Endodermal cell (in vitro differentiated cells): ENCODE data around the gene ROS1. TPM values are rescaled to one million over a fixed set of nuclear protein-coding genes. Genes with fewer than 3 reads are reported as not detected.
A peak's percentile ranks its signal among the peaks of the same experiment; 100 is the strongest.

Experiments used
- DNase-seq: peaks from one replicate; pipeline ENCODE4 v3.0.0-alpha.2; 2017
- H3K27ac ChIP-seq: 2 replicates; pipeline ENCODE4 v1.5.1; 2013; ENCODE audit warnings: mild to moderate bottlenecking, low read depth, low read length, moderate library complexity
- H3K27me3 ChIP-seq: 2 replicates; pipeline ENCODE4 v1.6.1; 2013; ENCODE audit warnings: mild to moderate bottlenecking, low read length, moderate library complexity; ENCODE audit not compliant: insufficient read depth, control insufficient read depth, poor library complexity, severe bottlenecking
- H3K36me3 ChIP-seq: 2 replicates; pipeline ENCODE4 v1.7.0; 2013; ENCODE audit warnings: mild to moderate bottlenecking, low read length, moderate library complexity; ENCODE audit not compliant: control insufficient read depth, insufficient read depth
- H3K4me1 ChIP-seq: one replicate; pipeline ENCODE4 v1.7.0; 2013; ENCODE audit warnings: low read length; ENCODE audit not compliant: control insufficient read depth, insufficient read depth
- H3K4me3 ChIP-seq: 2 replicates; pipeline ENCODE4 v1.5.1; 2013; ENCODE audit warnings: mild to moderate bottlenecking, low read length, moderate library complexity
- H3K9ac ChIP-seq: 2 replicates; pipeline ENCODE4 v1.6.1; 2013; ENCODE audit warnings: mild to moderate bottlenecking, low read length, moderate library complexity; ENCODE audit not compliant: poor library complexity, severe bottlenecking; ENCODE audit errors: extremely low read depth
- H3K9me3 ChIP-seq: 2 replicates; pipeline ENCODE4 v1.6.1; 2013; ENCODE audit warnings: mild to moderate bottlenecking, low read length, moderate library complexity; ENCODE audit not compliant: control insufficient read depth
- H3K27ac Mint-ChIP-seq: 2 replicates; pipeline ENCODE4 v1.8.0; 2020; ENCODE audit warnings: mixed read lengths
- H3K27me3 Mint-ChIP-seq: 2 replicates; pipeline ENCODE4 v1.8.0; 2021; ENCODE audit warnings: mild to moderate bottlenecking, mixed read lengths; ENCODE audit not compliant: insufficient read depth
- H3K36me3 Mint-ChIP-seq: 2 replicates; pipeline ENCODE4 v1.8.0; 2020; ENCODE audit warnings: low read depth, mixed read lengths
- H3K4me1 Mint-ChIP-seq: 2 replicates; pipeline ENCODE4 v1.8.0; 2020; ENCODE audit warnings: mixed read lengths
- H3K4me3 Mint-ChIP-seq: 2 replicates; pipeline ENCODE4 v1.8.0; 2020; ENCODE audit warnings: mild to moderate bottlenecking, moderate library complexity, mixed read lengths
- H3K9me3 Mint-ChIP-seq: 2 replicates; pipeline ENCODE4 v1.8.0; 2020; ENCODE audit warnings: mild to moderate bottlenecking, mixed read lengths
- WGBS, 2 experiments: methylation state at CpG; one replicate each; pipeline versions ENCODE4 v1.1.5 to v1.1.7; 2013; ENCODE audit warnings: missing lambda C conversion rate in 2 of 2, mixed read lengths in 1 of 2; ENCODE audit not compliant: insufficient coverage in 1 of 2, insufficient read length in 1 of 2; 5-methylcytosine and 5-hydroxymethylcytosine counted together
- total RNA-seq, 2 donors: library from RNA; stranded (reverse); fragmentation: NEBNext Ultra II Directional in 1 of 2; extraction: Animal tissue kit (Norgen Biotek cat#: 25700) in 1 of 2; gene quantifications; 2 replicates in 1 of 2; 3 replicates in 1 of 2; pipeline ENCODE4 v1.2.1, GENCODE V29; 2021
- TF ChIP-seq, protein P1 (sequence below): fragments of 200-600 bp; sonication (generic); conservative IDR thresholded peaks from 2 replicates; pipeline ENCODE4 v1.5.0; 2021; ENCODE audit warnings: antibody characterized with exemption, mild to moderate bottlenecking

The ROS1 gene
- total RNA-seq, 2 donors from 2014 or later, result not detected

DNA sequence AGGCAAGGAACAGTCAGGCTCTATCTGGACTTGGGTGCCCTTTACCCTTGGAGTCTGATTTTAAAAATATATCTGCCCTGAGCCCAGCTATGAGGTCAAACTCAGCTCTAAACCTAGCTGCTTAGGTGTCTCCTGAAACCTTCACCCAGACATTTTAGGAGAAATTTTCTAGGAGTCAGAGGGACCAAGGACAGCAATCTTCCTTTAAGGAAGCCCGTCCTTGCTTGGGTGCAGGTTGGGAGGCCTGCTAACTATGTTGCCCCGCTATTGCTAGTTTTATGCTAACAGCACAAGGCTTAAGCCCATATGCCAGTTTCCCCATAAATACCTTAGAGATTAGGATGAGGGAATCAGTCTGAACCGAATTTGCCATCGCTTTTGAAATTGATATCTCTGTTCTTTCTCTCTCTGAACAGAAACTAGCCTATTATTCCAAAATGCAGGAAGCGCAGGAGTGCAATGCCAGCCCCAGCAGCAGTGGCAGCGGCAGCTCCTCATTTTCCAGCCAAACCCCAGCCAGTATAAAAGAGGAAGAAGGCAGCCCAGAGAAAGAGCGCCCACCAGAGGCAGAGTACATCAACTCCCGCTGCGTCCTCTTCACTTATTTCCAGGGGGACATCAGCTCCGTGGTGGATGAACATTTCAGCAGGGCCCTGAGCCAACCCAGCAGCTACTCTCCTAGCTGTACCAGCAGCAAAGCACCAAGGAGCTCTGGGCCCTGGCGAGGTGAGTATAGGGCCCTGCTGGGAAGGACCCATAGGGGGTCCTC, 157.8 kb downstream of the ROS1 start:
- H3K27me3 Mint-ChIP-seq, result peaks cover 97% of the 10 kb centered on the region

DNA sequence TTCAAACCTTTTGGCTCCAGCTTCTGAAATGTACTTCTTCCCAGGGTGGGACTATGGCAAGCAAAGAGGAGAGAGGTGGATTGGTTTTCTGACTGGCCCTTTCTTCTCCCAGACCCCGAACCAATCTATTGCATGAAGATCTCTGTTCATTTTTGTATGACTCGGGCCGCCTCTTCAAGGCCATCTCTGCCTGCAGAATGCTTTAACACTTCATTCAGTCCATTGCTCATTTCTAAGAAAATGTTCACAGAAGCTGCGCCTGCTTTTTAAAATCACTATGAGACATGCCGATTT, 158.7 kb downstream of the ROS1 start:
- Mint-ChIP-seq H3K36me3 (no peaks in the 10 kb centered on the region), H3K27ac (no peak overlapping the region), H3K4me3 (no peak overlapping the region), H3K27me3 (peaks cover 97% of the 10 kb centered on the region), H3K9me3 (no peaks in the 10 kb centered on the region), H3K4me1 (peaks cover 18% of the 10 kb centered on the region)
- Histone ChIP-seq H3K9ac (no peak overlapping the region), H3K4me1 (no peaks in the 10 kb centered on the region), H3K4me3 (no peak overlapping the region), H3K27me3 (peaks cover 99% of the 10 kb centered on the region), H3K9me3 (no peaks in the 10 kb centered on the region), H3K27ac (no peak overlapping the region), H3K36me3 (no peaks in the 10 kb centered on the region)
- WGBS, 2 experiments, result 66 to 75% methylated on average over 4 to 5 of the region's 5 CpGs
- DNase-seq, result no peak
- TF ChIP-seq, protein P1, sequence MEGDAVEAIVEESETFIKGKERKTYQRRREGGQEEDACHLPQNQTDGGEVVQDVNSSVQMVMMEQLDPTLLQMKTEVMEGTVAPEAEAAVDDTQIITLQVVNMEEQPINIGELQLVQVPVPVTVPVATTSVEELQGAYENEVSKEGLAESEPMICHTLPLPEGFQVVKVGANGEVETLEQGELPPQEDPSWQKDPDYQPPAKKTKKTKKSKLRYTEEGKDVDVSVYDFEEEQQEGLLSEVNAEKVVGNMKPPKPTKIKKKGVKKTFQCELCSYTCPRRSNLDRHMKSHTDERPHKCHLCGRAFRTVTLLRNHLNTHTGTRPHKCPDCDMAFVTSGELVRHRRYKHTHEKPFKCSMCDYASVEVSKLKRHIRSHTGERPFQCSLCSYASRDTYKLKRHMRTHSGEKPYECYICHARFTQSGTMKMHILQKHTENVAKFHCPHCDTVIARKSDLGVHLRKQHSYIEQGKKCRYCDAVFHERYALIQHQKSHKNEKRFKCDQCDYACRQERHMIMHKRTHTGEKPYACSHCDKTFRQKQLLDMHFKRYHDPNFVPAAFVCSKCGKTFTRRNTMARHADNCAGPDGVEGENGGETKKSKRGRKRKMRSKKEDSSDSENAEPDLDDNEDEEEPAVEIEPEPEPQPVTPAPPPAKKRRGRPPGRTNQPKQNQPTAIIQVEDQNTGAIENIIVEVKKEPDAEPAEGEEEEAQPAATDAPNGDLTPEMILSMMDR, result no peak

More for the DNA sequence above, 157.8 kb downstream of the ROS1 start:
- peaks cover 99% of the 10 kb centered on the region for H3K27me3 ChIP-seq
- H3K27ac Mint-ChIP-seq, result no peak overlapping the region
- H3K36me3 Mint-ChIP-seq, result no peaks in the 10 kb centered on the region
- WGBS, 2 experiments, result 17 to 18% methylated on average over 6 to 11 of the region's 11 CpGs
- TF ChIP-seq, protein P1, result peak; percentile 85
- H3K36me3 ChIP-seq, result no peaks in the 10 kb centered on the region
- peak; percentile 90 for DNase-seq
- no peak overlapping the region for H3K27ac ChIP-seq
- no peak overlapping the region for H3K4me3 ChIP-seq
- no peaks in the 10 kb centered on the region for H3K4me1 ChIP-seq
- H3K9me3 ChIP-seq, result no peaks in the 10 kb centered on the region
- H3K4me1 Mint-ChIP-seq, result peaks cover 18% of the 10 kb centered on the region
- H3K4me3 Mint-ChIP-seq, result no peak overlapping the region
- H3K9ac ChIP-seq, result no peak overlapping the region
- no peaks in the 10 kb centered on the region for H3K9me3 Mint-ChIP-seq

DNA sequence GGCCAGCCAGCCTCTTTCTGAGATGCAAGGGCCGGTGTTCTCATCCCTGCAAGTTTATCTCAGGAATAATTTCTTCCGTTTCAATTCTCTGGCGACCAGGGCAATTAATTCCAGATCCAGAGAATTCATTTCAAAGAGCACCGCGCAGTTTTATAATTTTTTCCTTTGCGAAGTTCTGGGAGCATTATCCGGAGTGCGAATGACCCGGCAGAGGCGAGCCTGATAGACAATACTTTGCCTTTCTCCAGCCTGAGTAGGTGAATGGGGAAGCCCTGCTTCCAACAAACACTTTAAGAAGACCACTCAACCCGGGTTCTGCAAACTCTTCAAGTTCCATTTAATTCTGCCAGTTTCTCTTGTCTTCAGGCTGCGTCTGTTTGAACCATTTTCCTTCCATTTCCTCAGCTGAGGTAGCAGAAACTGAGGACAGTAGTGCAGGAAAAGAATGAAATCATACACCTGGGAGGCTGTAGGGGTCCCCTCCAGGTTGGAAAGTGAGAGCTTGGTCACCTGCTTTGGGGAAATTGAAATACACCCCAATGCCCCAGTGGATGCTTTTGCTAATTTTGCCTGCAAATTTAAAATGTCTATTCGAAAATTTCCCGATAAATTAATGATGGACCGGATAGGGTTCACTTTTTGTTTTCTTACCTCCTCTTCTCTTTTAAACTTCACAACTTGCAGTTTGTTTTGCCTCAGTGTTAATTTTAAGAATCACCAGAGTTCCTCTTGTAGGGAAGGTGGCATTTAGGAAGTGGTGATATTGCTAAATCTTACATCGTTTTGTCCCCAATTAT, 159.3 kb downstream of the ROS1 start:
- H3K36me3 ChIP-seq, result no peaks in the 10 kb centered on the region
- H3K27me3 Mint-ChIP-seq, result peaks cover 97% of the 10 kb centered on the region
- H3K4me1 ChIP-seq, result no peaks in the 10 kb centered on the region
- DNase-seq, result no peak
- WGBS, 2 experiments, result 27 to 43% methylated on average over 9 to 16 of the region's 16 CpGs
- H3K36me3 Mint-ChIP-seq, result no peaks in the 10 kb centered on the region
- H3K4me3 ChIP-seq, result peak overlapping the region; percentile 78
- H3K27ac ChIP-seq, result no peak overlapping the region
- TF ChIP-seq, protein P1, result no peak
- H3K9me3 Mint-ChIP-seq, result no peaks in the 10 kb centered on the region
- peaks cover 22% of the 10 kb centered on the region for H3K4me1 Mint-ChIP-seq
- no peaks in the 10 kb centered on the region for H3K9me3 ChIP-seq
- peak overlapping the region; percentile 57 for H3K4me3 Mint-ChIP-seq
- H3K27ac Mint-ChIP-seq, result no peak overlapping the region
- H3K27me3 ChIP-seq, result peaks cover 99% of the 10 kb centered on the region
- no peak overlapping the region for H3K9ac ChIP-seq
